ENCODE results near the gene PI4KA.
"Not testable (repeated sequence)": the region's sequence is repeated elsewhere in the genome, so short reads cannot be mapped to it uniquely, and the experiment has no call there.

- TF ChIP-seq GABPA (IDR thresholded peaks at IDR 0.05 in 1 of 2, conservative IDR thresholded peaks at IDR 0.05 in 1 of 2); CTCF (IDR thresholded peaks at IDR 0.05; ENCODE audit: low read depth, low read length, missing input control); TAF1 (conservative IDR thresholded peaks at IDR 0.05): not testable (repeated sequence)
Measured at GRCh38 chr22:20669884-20670283, 188.7 kb downstream of the PI4KA start.

All from liver (tissue), 3 donors.